ENCODE measurements around the gene PPP1R36. TPM values are rescaled to one million over a fixed set of nuclear protein-coding genes. Genes with fewer than 3 reads are reported as not detected.
A peak's percentile ranks its signal among the peaks of the same experiment; 100 is the strongest.

PPP1R36 gene
- polyA plus RNA-seq, 3 donors, result 0.38 TPM; not detected in 2

DNA sequence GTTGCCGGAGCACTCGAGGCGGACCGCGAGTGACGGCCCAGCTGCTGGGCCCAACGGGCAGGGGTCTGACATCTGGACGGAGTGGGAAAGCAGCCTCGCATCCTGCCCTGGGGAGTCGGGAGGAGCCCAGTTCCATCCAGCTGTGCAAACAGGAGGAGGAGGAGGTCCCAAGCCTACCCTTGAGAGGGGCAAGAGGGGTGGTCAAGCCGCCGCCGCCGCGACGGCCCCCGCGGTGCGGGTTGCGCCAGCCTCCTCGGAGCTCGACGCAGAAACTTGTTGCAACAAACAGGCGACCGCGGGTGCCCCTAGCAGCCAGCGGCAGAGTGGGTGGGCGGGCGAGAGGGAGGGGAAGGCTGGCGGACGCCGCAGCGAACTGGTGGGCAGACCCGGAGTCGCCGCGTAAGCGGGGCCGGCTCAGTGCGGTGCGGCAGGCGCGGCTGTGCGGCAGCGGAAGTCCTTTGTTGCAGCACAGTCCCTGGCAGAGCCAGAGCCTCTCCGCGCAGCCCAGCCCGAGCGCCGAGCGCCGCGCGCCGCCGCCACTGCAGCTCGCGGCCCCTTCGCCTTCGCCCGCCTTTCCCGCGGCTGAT lies 45.4 kb upstream of the PPP1R36 start, which contains the start of gene ZBTB1:
ZBTB1 (plus strand) TSS at position 461 of the 587 bp plus-strand sequence. CDS start 16,735 bp downstream, outside the sequence.
- Mint-ChIP-seq H3K4me3 (peak within 1 kb of the TSS; percentile 96 to 98), H3K9me3 (no peaks in the 10 kb centered on the region), H3K27ac (peak within 1 kb of the TSS; percentile 97 to 99 (median 99)), H3K36me3 (peaks cover 0 to 5% of the 10 kb centered on the region in 2 donors), H3K4me1 (peaks cover 65% of the 10 kb centered on the region), H3K27me3 (ENCODE audit: low read depth in 3 of 3) (peaks cover 0 to 2% (median 2%) of the 10 kb centered on the region in 3 donors)
- Histone ChIP-seq H2AFZ (ENCODE audit: insufficient read depth, low read depth, low read length, poor library complexity, severe bottlenecking) (peak within 1 kb of the TSS; percentile 49), H4K20me1 (ENCODE audit: insufficient read depth, low read length) (peaks cover 44% of the 10 kb centered on the region), H3K27me3 (ENCODE audit: control insufficient read depth in 2 of 2, insufficient read depth in 2 of 2, low read length in 2 of 2) (no peaks in the 10 kb centered on the region), H3K4me1 (ENCODE audit: control insufficient read depth in 1 of 2, insufficient read depth in 2 of 2, low read length in 2 of 2) (peaks cover 55 to 73% of the 10 kb centered on the region in 2 donors), H3K4me3 (replicated peaks in 1 of 3; ENCODE audit: low read depth in 2 of 3, low read length in 3 of 3) (peak within 1 kb of the TSS; percentile 49 to 87 (median 66)), H3K79me2 (ENCODE audit: insufficient read depth, low read length) (peaks cover 75% of the 10 kb centered on the region), H3K9ac (ENCODE audit: insufficient read depth, low read length, poor library complexity, severe bottlenecking) (peak within 1 kb of the TSS; percentile 99), H3K27ac (ENCODE audit: low read depth in 1 of 2, low read length in 2 of 2) (peak within 1 kb of the TSS; percentile 99), H3K36me3 (replicated peaks in 1 of 2; ENCODE audit: control insufficient read depth in 1 of 2, insufficient read depth in 2 of 2, low read length in 2 of 2) (no peaks in the 10 kb centered on the region), H3K4me2 (replicated peaks; ENCODE audit: extremely low read depth, low read length, poor library complexity, severe bottlenecking) (peak within 1 kb of the TSS; percentile 91), H3K9me3 (replicated peaks in 1 of 2; ENCODE audit: control insufficient read depth in 1 of 2, insufficient read depth in 1 of 2, low read length in 2 of 2) (no peaks in the 10 kb centered on the region)
- peak; percentile 80 to 88 (median 86) for DNase-seq
- intact Hi-C loops (cut with micrococcal nuclease), result loop anchor here in 1 of 2 donors (10.0 kb wide), 1 partner anchor 150 kb away; no protein-coding TSS in a partner anchor
- WGBS (ENCODE audit: insufficient coverage), result under 1% methylated on average over 63 of the region's 63 CpGs
- TF ChIP-seq, protein P1, sequence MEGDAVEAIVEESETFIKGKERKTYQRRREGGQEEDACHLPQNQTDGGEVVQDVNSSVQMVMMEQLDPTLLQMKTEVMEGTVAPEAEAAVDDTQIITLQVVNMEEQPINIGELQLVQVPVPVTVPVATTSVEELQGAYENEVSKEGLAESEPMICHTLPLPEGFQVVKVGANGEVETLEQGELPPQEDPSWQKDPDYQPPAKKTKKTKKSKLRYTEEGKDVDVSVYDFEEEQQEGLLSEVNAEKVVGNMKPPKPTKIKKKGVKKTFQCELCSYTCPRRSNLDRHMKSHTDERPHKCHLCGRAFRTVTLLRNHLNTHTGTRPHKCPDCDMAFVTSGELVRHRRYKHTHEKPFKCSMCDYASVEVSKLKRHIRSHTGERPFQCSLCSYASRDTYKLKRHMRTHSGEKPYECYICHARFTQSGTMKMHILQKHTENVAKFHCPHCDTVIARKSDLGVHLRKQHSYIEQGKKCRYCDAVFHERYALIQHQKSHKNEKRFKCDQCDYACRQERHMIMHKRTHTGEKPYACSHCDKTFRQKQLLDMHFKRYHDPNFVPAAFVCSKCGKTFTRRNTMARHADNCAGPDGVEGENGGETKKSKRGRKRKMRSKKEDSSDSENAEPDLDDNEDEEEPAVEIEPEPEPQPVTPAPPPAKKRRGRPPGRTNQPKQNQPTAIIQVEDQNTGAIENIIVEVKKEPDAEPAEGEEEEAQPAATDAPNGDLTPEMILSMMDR (IDR thresholded peaks at IDR 0.05), result no peak

- DNase-seq, result peak; percentile 64 to 75 (median 72)
- Histone ChIP-seq H4K20me1 (ENCODE audit: insufficient read depth, low read length) (peaks cover 52% of the 10 kb centered on the region), H3K79me2 (ENCODE audit: insufficient read depth, low read length) (peaks cover 77% of the 10 kb centered on the region), H2AFZ (ENCODE audit: insufficient read depth, low read depth, low read length, poor library complexity, severe bottlenecking) (peak overlapping the region; percentile 37), H3K4me3 (replicated peaks in 1 of 3; ENCODE audit: low read depth in 2 of 3, low read length in 3 of 3) (peak overlapping the region; percentile 49 to 87 (median 66)), H3K27me3 (ENCODE audit: control insufficient read depth in 2 of 2, insufficient read depth in 2 of 2, low read length in 2 of 2) (no peaks in the 10 kb centered on the region), H3K9ac (ENCODE audit: insufficient read depth, low read length, poor library complexity, severe bottlenecking) (peak overlapping the region; percentile 99), H3K27ac (ENCODE audit: low read depth in 1 of 2, low read length in 2 of 2) (peak overlapping the region; percentile 99), H3K9me3 (replicated peaks in 1 of 2; ENCODE audit: control insufficient read depth in 1 of 2, insufficient read depth in 1 of 2, low read length in 2 of 2) (no peaks in the 10 kb centered on the region), H3K4me2 (replicated peaks; ENCODE audit: extremely low read depth, low read length, poor library complexity, severe bottlenecking) (peak overlapping the region; percentile 91), H3K36me3 (replicated peaks in 1 of 2; ENCODE audit: control insufficient read depth in 1 of 2, insufficient read depth in 2 of 2, low read length in 2 of 2) (no peaks in the 10 kb centered on the region), H3K4me1 (ENCODE audit: control insufficient read depth in 1 of 2, insufficient read depth in 2 of 2, low read length in 2 of 2) (peaks cover 58 to 77% of the 10 kb centered on the region in 2 donors)
- peak overlapping the region; percentile 96 to 98 for H3K4me3 Mint-ChIP-seq
- intact Hi-C loops (cut with micrococcal nuclease), result loop anchor here (5.0 to 10.0 kb wide), 2 partner anchors 37 to 150 kb away; partner anchors contain the start of gene HSPA2 (in 1 of the 2)
- WGBS (ENCODE audit: insufficient coverage), result under 1% methylated on average over 39 of the region's 68 CpGs
- H3K36me3 Mint-ChIP-seq, result peaks cover 0 to 4% of the 10 kb centered on the region in 2 donors
- no peaks in the 10 kb centered on the region for H3K9me3 Mint-ChIP-seq
- TF ChIP-seq, protein P1 (IDR thresholded peaks at IDR 0.05), result no peak
- H3K4me1 Mint-ChIP-seq, result peaks cover 65% of the 10 kb centered on the region
- H3K27ac Mint-ChIP-seq, result peak overlapping the region; percentile 97 to 99 (median 99)
- H3K27me3 Mint-ChIP-seq (ENCODE audit: low read depth in 3 of 3), result peaks cover 0 to 2% (median 2%) of the 10 kb centered on the region in 3 donors
Observed at GRCh38 chr14:64504897-64505794, 44.6 kb upstream of the PPP1R36 start.
